GM18517 (cell line): ENCODE results near the gene NCF4.

Experiments
- ATAC-seq: cut with Tn5 transposase; IDR thresholded peaks from one replicate; pipeline ENCODE4 v1.9.1; 2021; ENCODE audit warnings: mild to moderate bottlenecking, moderate library complexity; ENCODE audit not compliant: unreplicated experiment

The NCF4 gene

DNA sequence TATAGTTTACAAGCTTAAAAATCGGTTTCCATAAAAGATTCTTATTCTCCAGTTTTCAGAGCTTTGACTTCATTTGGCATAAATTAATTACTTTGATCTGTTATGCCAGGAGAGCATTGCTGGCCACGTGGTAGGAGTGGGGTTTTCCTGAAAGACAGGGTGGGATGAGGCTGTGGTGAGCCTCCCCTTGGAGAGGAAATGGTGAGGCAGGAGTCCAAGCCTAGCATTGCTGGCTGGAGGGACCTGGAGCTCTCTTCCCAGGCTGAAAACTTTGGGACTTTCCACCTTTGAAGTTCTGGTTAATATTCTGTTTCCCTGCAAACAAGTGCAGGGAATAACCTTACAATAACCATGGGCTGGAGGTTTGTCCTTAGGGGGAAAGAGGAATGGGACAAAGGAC, 31.5 kb downstream of the NCF4 start:
- ATAC-seq, result no peak

DNA sequence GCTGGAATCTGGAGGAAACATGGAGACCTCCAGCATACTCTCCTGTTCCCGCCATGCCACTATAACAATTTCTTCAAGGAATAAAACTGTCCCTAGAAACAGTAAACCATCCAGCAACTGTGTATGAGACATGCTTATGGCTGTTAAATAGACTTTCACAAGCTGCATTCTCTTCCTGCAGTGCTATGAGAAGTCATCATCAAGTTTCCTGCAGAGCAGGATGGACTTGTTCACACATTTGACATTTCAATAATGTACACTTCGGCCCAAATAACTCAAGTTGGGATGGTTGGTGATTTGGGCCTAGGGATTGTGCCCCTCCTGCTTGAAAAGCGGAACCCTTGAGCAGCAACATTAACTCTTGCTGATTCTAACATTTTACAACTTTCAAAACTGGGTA, 32.5 kb downstream of the NCF4 start:
- no peak for ATAC-seq

DNA sequence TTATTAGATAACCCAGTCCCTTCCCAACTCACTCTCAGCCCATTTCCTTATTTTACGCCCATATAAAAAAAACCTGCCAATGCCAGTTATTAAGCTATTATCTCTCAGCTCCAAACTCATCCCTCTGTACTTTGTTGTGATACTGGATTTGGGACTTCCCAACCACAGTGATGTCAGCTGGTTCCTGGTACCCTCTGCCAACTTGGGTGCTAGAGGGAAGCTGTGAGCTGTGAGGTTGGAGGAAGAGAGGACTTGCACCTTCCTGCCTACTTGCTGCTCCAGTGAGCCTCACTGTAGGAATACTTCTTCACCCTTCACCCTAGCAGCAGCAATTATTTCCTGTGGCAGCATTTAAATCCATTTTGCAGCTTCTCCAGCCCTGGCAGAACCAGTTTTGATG, 33.5 kb downstream of the NCF4 start:
- ATAC-seq, result no peak

DNA sequence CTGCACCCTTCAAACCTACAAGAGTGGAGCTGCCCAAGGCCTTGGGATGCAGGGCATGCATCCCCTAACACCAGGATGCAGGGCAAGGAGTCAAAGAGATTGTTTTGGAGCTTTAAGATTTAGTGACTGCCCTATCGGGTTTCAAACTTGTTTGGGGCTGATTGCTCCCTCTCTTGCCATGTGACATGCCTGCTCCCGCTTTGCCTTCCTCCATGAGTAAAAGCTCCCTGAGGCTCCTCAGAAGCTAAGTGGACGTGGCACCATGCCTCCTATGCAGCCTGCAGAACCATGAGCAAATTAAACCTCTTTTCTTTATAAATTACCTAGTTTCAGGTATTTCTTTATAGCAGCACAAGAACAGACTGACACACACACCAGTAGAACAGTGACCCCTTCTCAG, 36.8 kb downstream of the NCF4 start:
- no peak for ATAC-seq

DNA sequence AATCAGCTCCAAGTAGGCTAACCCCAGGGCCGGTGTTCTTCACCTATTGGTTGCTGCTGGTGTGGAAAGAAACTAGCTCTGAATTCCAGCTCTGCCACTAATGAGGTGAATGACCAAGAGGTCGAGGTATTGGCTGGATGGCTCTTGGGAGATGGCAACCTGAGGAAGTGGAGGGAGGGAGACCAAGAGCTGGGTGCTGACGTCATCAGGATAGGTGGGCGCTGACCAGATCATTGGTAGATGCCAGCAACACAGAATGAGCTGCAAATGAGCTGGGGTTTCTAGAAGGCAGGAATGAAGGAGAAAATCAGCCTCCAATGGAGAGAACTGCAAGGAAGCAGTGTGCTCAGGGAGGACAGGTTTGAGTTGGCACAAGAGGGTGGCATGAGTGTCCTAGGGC, 37.9 kb downstream of the NCF4 start:
- no peak for ATAC-seq

DNA sequence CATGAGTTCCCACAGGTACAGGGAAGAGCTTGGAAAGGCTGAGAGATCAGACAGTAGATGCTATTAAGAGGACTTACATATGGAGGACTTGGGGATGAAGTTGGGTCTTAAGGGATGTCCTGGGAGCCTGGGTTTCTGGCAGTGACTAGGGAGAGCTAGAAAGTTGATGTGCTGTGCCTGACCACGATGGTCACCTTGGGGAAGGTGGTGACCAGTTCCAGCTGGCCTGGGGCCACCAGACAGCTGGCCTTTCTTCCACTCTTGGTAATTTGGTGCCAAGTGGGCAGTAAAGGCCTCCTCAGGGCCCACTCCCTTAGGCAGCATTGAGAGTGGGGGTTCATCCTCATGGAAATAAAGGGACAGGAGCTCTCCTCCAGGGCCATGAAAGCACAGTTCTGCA, 38.7 kb downstream of the NCF4 start:
- no peak for ATAC-seq

DNA sequence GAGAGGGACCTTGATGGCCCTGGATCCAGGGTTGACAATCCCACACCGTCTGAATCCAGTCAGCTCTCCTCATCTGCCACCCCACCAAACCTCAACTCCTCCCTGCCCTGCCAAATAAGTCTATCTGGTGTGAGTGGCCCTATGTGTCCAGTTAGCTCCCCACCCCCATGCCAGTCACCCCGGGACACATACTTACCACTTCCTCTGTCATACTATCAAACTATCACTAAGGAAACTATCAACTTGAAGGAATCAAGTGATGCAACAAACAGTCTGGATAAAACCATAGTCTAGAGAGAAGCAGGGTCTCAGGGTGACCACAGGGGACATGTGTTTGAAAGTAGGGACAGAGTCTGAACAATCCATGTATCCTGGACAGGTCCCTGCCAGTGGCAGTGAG, 39.4 kb downstream of the NCF4 start:
- no peak for ATAC-seq

DNA sequence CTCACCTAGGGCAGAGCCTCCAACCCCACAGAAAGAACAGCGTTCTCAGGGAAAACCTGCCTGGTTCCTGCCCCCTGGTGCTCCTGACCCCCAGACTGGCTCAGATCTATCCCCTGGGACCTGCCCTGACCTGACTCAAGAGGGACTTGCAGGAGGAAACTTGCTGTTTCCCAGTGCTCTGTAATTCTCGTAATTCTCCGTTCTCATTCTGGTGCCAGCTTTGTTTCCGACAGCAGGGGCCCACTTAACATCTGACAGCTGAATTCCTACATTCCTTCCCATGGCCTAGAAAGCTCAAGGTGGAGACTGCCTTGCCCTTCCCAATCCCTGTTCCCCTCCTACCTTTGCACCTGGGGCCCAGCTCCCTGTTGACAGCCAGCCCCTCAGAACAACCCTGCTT, 40.1 kb downstream of the NCF4 start:
- no peak for ATAC-seq

DNA sequence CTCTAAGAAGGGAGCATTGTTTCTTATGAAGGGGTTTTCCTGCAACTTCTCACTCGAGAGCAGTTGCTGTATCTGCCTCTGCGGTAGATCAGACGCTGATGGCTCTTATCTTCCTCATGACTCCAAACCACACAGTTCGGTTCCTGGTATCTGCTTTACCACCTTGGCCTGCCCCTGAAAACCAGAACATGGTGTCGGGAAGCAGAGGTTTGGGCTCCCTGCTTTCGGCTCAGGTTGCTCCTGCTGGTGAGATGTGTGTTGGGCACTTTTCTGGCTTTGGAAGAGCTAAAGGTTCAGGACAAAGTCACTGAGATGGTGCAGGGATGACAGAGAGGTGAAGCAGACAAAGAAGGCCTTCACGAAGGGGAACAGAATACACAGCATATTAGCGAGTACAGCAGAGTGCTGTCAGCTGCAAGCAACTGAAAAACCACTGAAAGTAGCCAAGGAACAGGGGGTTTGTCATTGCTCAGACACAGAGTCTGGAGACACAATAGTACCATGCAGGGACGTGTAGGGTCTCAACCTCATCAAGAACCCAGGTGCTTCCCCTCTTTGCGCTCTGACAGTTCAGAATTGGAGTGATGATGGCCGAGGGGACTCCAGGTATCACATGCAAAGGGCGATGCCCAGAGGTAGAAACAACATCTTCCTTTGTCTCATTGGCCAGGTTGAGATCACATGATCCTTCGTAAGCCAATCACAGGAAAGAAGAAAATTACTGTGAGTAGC, 40.8 kb downstream of the NCF4 start:
- ATAC-seq, result no peak

DNA sequence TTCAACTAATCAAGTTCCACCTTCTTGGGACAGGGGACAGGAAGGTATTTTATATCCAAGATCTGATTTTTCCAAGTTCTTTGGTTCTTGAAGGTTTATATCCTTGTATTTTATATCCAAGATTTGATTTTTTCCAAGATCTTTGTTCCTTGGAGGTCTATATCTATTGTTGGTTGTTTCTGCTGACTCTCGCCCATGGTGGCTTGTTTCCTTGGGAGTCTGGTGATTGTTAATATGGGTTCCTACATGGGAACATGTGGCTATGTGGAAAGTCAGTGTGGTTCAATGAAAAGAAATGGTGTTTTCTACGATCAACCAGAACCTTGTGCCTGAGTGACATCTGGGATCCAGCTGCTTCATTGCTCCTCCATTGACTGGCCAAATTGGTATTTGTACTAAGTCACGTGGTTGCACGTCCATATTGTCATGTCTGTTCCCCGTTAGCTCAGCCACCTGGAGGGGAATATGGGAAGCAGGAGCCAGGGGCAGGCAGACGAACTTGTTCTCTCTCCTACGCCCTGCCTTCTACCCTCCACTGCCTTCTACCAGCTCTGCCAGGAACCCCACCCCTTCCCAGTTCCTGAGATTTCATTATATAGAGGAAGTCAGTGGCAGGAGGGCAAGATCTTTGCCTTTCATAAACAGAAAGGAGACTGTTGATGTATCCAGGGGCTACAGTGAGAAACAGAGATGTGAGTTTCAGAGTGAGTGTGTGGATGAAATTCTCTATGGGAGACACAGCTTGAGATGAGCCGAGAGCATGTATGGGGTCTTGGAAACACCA, 41.5 kb downstream of the NCF4 start:
- no peak for ATAC-seq

DNA sequence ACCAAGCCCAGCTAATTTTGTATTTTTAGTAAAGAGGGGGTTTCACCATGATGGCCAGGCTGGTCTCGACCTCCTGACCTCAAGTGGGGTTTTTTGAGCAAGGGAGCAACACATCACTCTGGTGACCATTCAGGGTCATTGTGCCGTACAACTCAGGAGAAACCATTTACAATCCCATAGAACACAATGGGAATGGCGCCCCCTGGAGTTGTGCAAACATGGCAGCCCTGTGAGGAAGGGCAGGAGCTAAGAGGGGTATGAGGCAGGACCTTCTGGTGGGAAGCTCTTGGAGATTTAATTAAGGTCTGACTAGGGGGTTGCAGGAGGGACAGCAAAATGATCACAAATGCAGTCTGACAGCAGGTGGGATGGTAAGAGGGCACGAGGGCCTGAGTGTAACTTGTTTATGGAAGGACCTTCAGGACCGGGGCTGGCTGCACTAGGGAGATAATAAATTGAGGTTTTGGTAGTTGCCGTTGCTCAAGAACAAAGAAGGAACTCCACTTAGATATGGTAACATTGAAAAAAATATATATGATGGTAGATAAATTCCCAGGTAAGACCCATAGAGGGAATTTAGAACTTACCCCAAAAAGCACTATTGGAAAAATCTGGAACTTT, 43.6 kb downstream of the NCF4 start:
- no peak for ATAC-seq

DNA sequence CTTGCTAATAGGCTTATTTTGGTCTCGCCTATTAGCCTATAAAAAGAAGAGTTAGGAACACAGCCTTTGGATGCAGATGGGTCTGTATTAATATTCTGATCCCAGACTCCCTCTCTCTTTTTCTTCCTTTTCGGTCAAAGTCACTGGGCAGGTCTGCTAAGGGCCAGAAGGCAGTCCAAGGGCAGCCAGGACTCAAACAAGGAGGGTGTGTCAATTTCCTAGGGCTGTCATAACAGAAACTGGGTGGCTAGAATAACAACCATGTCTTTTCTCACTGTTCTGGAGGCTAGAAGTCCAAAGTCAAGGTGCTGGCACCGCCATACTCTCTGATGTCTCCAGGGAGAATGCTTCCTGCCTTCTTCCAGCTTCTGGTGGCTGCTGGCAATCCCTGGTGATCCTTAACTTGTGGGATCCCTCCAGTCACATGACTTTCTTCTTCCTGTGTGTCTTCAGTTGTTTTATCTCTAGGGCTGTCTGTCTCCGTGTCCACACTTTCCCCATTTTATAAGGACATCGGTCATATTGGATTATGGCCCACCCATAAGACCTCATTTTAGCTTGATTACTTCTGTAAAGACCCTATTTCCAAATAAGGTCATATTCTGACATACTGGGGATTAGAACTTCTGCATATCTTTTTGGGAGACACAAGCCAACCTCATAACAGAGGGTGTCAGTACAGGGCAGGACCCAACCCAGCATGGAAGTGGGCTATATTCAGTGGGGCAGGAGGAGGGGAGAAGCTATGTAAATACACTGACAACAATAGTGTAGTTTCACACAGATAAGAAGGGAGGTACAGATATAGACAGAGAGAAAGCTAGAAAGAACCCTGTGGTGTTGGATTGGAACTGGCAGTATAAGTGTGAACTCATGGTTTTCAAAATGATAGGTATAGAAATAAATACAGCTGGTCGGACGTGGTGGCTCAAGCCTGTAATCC, 46.7 kb downstream of the NCF4 start:
- no peak for ATAC-seq

DNA sequence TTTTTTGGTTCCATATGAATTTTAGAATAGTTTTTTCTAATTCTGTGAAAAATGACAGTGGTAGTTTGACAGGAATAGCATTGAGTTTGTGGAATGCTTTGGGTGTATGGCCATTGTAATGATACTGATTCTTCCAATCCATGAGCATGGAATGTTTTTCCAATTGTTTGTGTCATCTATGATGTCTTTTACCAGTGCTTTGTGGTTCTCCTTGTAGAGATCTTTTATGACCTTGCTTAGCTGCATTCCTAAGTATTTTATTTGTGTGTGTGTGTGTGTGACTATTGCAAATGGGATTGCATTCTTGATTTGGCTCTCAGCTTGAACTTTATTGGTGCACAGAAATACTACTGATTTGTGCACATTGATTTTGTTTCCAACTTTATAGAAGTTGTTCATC, 49.7 kb downstream of the NCF4 start:
- no peak for ATAC-seq

DNA sequence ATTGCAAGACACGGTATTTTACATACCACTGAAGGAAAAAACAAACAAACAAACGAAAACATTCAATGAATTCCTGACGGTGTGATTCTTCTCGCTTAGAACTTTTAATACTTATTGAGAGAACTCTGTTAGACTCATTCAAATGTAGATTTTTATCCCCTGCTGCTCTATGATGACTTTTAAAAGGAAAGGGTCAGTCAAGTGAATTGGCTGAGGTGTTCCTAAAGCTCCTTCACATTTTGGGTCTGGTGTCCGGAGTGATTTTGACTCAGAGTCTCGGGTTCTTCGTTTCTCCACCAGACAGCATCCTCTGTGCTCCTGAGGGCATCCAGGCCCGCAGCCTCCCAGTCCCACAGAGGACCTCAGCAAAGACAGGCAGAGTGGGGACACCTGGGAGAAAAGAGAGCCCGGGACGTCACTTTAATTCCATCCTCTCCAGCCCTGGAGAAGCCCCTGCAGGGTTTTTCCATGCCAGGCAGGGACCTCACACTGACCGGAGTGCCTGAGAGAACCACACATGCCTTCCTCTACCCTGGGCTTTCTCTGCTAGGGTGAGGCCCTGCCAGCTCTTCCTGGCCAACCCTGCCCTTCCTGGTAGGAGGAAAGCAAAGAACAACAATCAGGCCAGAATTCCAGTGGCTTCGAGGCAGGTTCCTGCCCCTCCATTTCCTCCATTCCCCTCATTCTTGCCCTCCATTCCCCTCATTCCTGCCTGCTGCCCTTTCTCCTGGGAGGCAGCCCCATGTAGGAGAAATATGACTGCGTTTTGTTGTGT, 51.3 kb downstream of the NCF4 start:
- ATAC-seq, result no peak

DNA sequence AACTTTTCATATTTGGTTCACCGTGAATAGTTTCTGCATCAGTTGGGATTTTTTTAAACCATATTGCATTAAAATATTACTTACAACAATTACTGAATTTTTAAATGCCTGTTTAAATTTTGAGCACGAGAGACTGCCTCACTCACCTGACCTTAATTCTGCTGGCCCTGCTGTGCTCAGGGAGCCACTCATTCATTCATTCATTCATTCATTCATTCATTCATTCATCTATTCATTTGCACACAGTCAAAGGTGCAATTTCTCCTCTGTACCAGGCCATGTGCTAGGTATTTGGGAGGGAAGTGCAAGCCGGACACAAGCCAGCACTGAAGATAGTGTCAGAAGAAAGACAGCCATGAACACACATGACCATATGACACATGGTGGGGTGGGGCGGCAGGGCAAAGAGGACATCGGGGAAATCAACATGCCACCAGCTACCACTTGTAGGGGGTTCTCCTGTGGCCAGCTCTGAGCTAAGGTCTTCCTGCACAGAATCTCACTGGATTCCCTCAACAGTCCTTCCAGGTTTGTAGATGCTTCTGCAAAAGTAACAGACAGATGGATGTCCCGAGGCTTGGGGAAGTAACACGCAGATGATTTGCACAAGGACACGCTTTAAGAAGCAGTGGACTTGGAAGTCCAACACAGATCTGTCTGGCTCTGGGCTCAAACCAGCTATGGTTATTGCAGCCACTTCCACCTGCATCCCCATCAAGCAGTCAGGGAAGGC, 52.1 kb downstream of the NCF4 start:
- ATAC-seq, result no peak

DNA sequence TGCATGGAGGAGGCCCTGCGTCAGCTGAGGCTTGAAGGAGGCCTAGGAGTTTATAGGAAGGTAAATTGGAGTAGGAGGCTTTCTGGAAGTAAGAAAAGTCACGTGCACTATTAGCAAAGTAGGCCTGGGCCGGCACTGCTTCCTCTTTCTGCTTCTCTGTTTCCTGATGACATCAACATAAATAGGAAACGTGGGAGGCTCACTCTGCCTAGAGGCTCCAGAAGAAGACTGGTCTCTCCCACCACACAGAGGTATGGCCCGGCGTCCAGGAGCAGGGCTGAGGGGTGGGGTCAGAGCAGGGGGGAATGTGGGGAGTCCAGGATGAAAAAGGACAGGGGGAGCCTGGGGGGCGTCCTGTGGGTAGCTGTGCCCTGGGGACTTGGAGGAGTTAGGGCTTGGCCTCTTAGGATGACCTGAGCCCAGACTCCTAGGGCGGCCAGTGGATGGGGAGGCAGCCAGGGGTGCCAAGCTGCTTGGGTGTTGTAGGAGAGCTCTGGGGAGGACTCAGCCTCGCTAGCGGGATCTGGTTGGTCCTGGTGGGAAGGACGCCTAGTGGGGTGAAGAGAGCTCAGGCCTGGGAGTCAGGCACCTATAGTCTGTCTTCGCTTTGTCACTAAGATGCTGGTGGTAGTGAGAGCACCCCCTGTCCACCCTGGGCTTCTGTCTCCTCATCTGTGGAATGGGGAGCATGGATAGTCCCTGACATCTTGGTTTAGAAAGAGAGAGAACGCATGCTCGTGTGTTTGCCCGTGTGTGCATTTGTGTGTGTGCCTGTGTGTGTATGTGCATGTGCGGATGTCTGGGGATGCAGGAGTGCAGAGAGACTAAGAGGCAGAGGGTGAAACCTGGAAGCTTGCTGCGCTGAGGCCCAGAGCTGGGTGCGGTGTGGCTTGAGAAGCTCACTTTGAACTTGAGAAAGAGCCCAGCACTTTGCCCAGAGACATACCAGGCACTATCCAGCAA, 52.9 kb downstream of the NCF4 start, which contains the start of gene CSF2RB:
Gene CSF2RB (plus strand): TSS at position 202 of the 963 bp plus-strand sequence. CDS start 8,580 bp downstream, outside the sequence.
- ATAC-seq, result no peak

DNA sequence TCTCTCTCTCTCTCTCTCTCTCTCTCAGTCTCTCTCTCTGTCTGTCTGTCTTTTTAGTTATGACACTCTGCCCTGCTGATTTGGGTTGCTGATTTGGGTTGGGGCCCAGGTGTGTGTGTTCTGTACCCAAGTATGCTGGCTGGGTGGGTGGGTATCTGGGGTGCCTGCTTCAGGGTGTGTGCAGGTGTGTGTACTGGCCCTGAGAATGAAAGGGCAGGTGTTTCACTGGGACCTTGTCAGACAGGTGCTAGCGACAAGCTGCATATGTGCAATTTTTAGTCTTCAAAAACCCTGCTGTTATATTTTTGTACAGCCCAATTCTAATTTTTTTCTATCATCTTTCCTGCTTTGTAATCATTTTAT, 53.6 kb downstream of the NCF4 start:
- ATAC-seq, result no peak

DNA sequence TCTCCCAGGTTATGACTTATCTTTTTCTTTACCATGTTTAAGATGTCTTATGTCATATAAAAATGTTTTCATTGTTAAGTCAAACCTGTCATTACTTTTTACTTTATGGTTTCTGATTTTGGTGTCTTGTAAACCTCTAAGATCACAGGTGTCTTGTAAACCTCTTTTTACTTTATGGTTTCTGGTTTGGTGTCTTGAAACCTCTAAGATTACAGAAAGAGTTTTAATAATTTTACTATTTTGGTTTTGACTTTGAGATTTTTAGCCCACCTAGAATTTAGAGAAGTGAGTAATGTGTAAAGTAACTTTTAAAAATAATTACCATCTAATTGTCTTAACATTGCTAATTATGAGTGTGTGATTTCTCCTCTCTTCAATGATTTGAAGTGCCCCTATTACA, 55.2 kb downstream of the NCF4 start:
- ATAC-seq, result no peak
